Fibroblast of pulmonary artery (primary cell): ENCODE results near the gene HHIPL1.
A peak's percentile ranks its signal among the peaks of the same experiment; 100 is the strongest.

Source experiments
- DNase-seq: peaks from one replicate; pipeline ENCODE4 v3.0.0-alpha.2; 2010; ENCODE audit warnings: low read depth
- H3K4me3 ChIP-seq: replicated peaks from 2 replicates; pipeline ENCODE4 v1.5.1; 2011; ENCODE audit warnings: low read depth, mild to moderate bottlenecking, control low read depth, low read length, moderate library complexity
- CTCF ChIP-seq: IDR thresholded peaks from 2 replicates; pipeline ENCODE4 v1.5.1; 2011; ENCODE audit warnings: mild to moderate bottlenecking, control low read depth, low read length, inconsistent platforms; ENCODE audit errors: missing control alignments

Gene HHIPL1

GRCh38 chr14:99720941-99721791 is 76.2 kb downstream of the HHIPL1 start:
- no peak for TF ChIP-seq CTCF
- H3K4me3 ChIP-seq = no peak overlapping the region
- DNase-seq = no peak

- no peak overlapping the region for H3K4me3 ChIP-seq
- TF ChIP-seq CTCF = no peak
- no peak for DNase-seq
These were observed 77.0 kb downstream of the HHIPL1 start for GRCh38 chr14:99721792-99722516.

- H3K4me3 ChIP-seq = no peak overlapping the region
- DNase-seq = no peak
- TF ChIP-seq CTCF = no peak
These were observed 77.8 kb downstream of the HHIPL1 start for GRCh38 chr14:99722741-99723140.

- peak; percentile 42 for DNase-seq
- no peak for TF ChIP-seq CTCF
- H3K4me3 ChIP-seq = no peak overlapping the region
These were observed 79.4 kb downstream of the HHIPL1 start for GRCh38 chr14:99724196-99724891.

- TF ChIP-seq CTCF = no peak
- no peak overlapping the region for H3K4me3 ChIP-seq
- no peak for DNase-seq
These were observed 80.2 kb downstream of the HHIPL1 start for GRCh38 chr14:99724939-99725773.
